HepG2 (cell line): Measurements from ENCODE around the gene MEAF6. TPM values are rescaled to one million over a fixed set of nuclear protein-coding genes. Genes with fewer than 3 reads are reported as not detected.
"Not testable (repeated sequence)": the region's sequence is repeated elsewhere in the genome, so short reads cannot be mapped to it uniquely, and the experiment has no call there.

Source experiments
- ATAC-seq: fragments of 200-7000 bp; cut with Tn5 transposase; 3 replicates; pipeline ENCODE4 v1.9.1; 2020; ENCODE audit warnings: mild to moderate bottlenecking, moderate library complexity
- BruUV-seq: library from RNA; stranded (reverse); fragments of 400-500 nt; replicated peaks from 2 replicates; lab custom pipeline; 2021; lab: Mats Ljungman, UMichigan
- CTCF ChIA-PET: fragments of 300-600 bp; formaldehyde crosslinking; extraction: SDS; loops from one replicate; lab custom pipeline; 2021; ENCODE audit warnings: low total read pairs, inconsistent platforms, low intra/inter-chr PET ratio; lab: Yijun Ruan, JAX
- POLR2A ChIA-PET: fragments of 350-600 bp; sonication (Branson Sonifier 250); formaldehyde crosslinking; loops from one replicate; lab custom pipeline; 2020; ENCODE audit warnings: antibody characterized with exemption, inconsistent platforms; lab: Yijun Ruan, JAX
- DNase-seq: peaks from one replicate; pipeline ENCODE4 v3.0.0-alpha.2; 2015; ENCODE audit warnings: low spot score
- FAIRE-seq: peaks from 3 replicates; lab custom pipeline; 2011; peaks lifted over from hg19 to GRCh38; lab: Jason Lieb, UNC
- H2AFZ ChIP-seq: one replicate; pipeline ENCODE4 v1.6.1; 2011; ENCODE audit warnings: low read length, inconsistent platforms
- H3K27ac ChIP-seq: fragments of 300-600 bp; 3 replicates; pipeline ENCODE4 v1.8.0; 2011; ENCODE audit warnings: mixed run types, mild to moderate bottlenecking, mixed read lengths, low read length, inconsistent platforms; ENCODE audit not compliant: insufficient read depth; ENCODE audit errors: extremely low read length
- H3K27me3 ChIP-seq, 2 experiments: fragments of 200-600 bp in 1 of 2; 2 replicates in 1 of 2; 3 replicates in 1 of 2; pipeline versions ENCODE4 v1.6.0 to v1.8.0; 2011; ENCODE audit warnings: low read length in 2 of 2, mild to moderate bottlenecking in 2 of 2, moderate library complexity in 2 of 2, inconsistent platforms in 1 of 2; ENCODE audit not compliant: insufficient read depth in 2 of 2, control insufficient read depth in 1 of 2
- H3K36me3 ChIP-seq, 2 experiments: fragments of 200-600 bp in 1 of 2; replicated peaks in 1 of 2; 2 replicates in 1 of 2; 3 replicates in 1 of 2; pipeline versions ENCODE4 v1.5.1 to v1.8.0; 2011; ENCODE audit warnings: low read length in 2 of 2, inconsistent platforms in 1 of 2; ENCODE audit not compliant: insufficient read depth in 2 of 2, control insufficient read depth in 1 of 2
- H3K4me1 ChIP-seq: 2 replicates; pipeline ENCODE4 v1.5.1; 2012; ENCODE audit warnings: low read length, inconsistent platforms; ENCODE audit not compliant: insufficient read depth
- H3K4me2 ChIP-seq: 2 replicates; pipeline ENCODE4 v1.6.0; 2011; ENCODE audit warnings: low read depth, low read length, inconsistent platforms
- H3K4me3 ChIP-seq, 3 experiments: fragments of 200-600 bp in 1 of 3; sonication (generic), shearing (Covaris generic) in 1 of 3; replicated peaks in 1 of 3; 2 replicates each; pipeline ENCODE4 v1.5.1; 2011 to 2016; ENCODE audit warnings: low read length in 3 of 3, inconsistent platforms in 2 of 3, low read depth in 2 of 3, mild to moderate bottlenecking in 2 of 3, control low read depth in 1 of 3, mixed read lengths in 1 of 3; ENCODE audit not compliant: insufficient read depth in 1 of 3
- H3K79me2 ChIP-seq: one replicate; pipeline ENCODE4 v1.6.1; 2011; ENCODE audit warnings: low read length, inconsistent platforms; ENCODE audit not compliant: insufficient read depth
- H3K9ac ChIP-seq: 2 replicates; pipeline ENCODE4 v1.6.0; 2011; ENCODE audit warnings: mild to moderate bottlenecking, low read depth, low read length, inconsistent platforms; ENCODE audit not compliant: insufficient read depth
- H3K9me3 ChIP-seq: 2 replicates; pipeline ENCODE4 v1.5.1; 2012; ENCODE audit warnings: mild to moderate bottlenecking, low read length
- H4K20me1 ChIP-seq: 2 replicates; pipeline ENCODE4 v1.6.0; 2011; ENCODE audit warnings: inconsistent platforms, mild to moderate bottlenecking, low read length, moderate library complexity; ENCODE audit not compliant: insufficient read depth
- EEA1 ChIP-seq: sonication (generic); formaldehyde crosslinking; IDR thresholded peaks from 2 replicates; pipeline ENCODE4 v1.5.1; 2020; ENCODE audit warnings: mild to moderate bottlenecking, missing genetic modification reagents, borderline replicate concordance
- FOSL2 ChIP-seq: sonication (generic); formaldehyde crosslinking; IDR thresholded peaks from 2 replicates; pipeline ENCODE4 v1.4.0; 2020; ENCODE audit warnings: missing genetic modification reagents
- IKZF4 ChIP-seq: sonication (generic); formaldehyde crosslinking; IDR thresholded peaks from 2 replicates; pipeline ENCODE4 v1.5.1; 2020; ENCODE audit warnings: borderline replicate concordance, mild to moderate bottlenecking, low read depth, missing genetic modification reagents; ENCODE audit errors: not compliant biosample characterization
- MEIS2 ChIP-seq: sonication (generic); formaldehyde crosslinking; IDR thresholded peaks from 2 replicates; pipeline ENCODE4 v1.9.0; 2021; ENCODE audit warnings: mild to moderate bottlenecking, missing genetic modification reagents
- NR2F1 ChIP-seq, 2 experiments: fragments of 450-650 bp in 1 of 2; formaldehyde crosslinking in 1 of 2; IDR thresholded peaks; 2 replicates each; pipeline versions ENCODE4 v1.5.0 to v1.6.1; 2016 to 2020; ENCODE audit warnings: mild to moderate bottlenecking in 1 of 2, missing compliant biosample characterization in 1 of 2, missing genetic modification reagents in 1 of 2, moderate library complexity in 1 of 2
- NR2F6 ChIP-seq, 2 experiments: IDR thresholded peaks; 2 replicates each; pipeline ENCODE4 v1.6.1; 2016; ENCODE audit warnings: antibody characterized with exemption in 1 of 2, mild to moderate bottlenecking in 1 of 2
- RARA ChIP-seq: IDR thresholded peaks from 2 replicates; pipeline ENCODE4 v1.6.1; 2016; ENCODE audit warnings: missing genetic modification reagents, missing compliant biosample characterization
- RFX5 ChIP-seq: IDR thresholded peaks from 2 replicates; pipeline ENCODE4 v1.6.1; 2011; ENCODE audit warnings: low read depth, low read length, improper control_type of control experiment
- SAP130 ChIP-seq: IDR thresholded peaks from 2 replicates; pipeline ENCODE4 v1.6.1; 2016; ENCODE audit warnings: low read depth
- STAG1 ChIP-seq: sonication (generic); formaldehyde crosslinking; IDR thresholded peaks from 2 replicates; pipeline ENCODE4 v1.4.0; 2020; ENCODE audit warnings: missing genetic modification reagents
- SYNCRIP ChIP-seq: fragments of 200-400 bp; formaldehyde crosslinking; IDR thresholded peaks from 2 replicates; pipeline ENCODE4 v1.6.1; 2018; ENCODE audit warnings: mild to moderate bottlenecking, low read depth, low read length; ENCODE audit not compliant: insufficient read depth
- TEAD2 ChIP-seq: sonication (generic); formaldehyde crosslinking; IDR thresholded peaks from 2 replicates; pipeline ENCODE4 v1.9.0; 2021; ENCODE audit warnings: missing genetic modification reagents
- TRIM22 ChIP-seq: fragments of 450-650 bp; IDR thresholded peaks from 2 replicates; pipeline ENCODE4 v1.6.1; 2017
- ZMYM2 ChIP-seq: sonication (generic); formaldehyde crosslinking; IDR thresholded peaks from 2 replicates; pipeline ENCODE4 v1.8.0; 2022; ENCODE audit warnings: mild to moderate bottlenecking, missing genetic modification reagents
- ZNF3 ChIP-seq: IDR thresholded peaks from 2 replicates; pipeline ENCODE4 v1.7.0; 2017; ENCODE audit warnings: inconsistent platforms
- ZSCAN21 ChIP-seq: sonication (generic); formaldehyde crosslinking; IDR thresholded peaks from 2 replicates; pipeline ENCODE4 v1.8.0; 2022; ENCODE audit warnings: mild to moderate bottlenecking, missing genetic modification reagents, moderate library complexity, borderline replicate concordance
- WGBS: methylation state at CpG from one replicate; pipeline ENCODE4 v1.1.6; 2017; ENCODE audit warnings: low lambda C conversion rate; 5-methylcytosine and 5-hydroxymethylcytosine counted together
- in situ Hi-C: cut with HindIII; loops from 2 replicates; pipeline ENCODE4 v1.10.0; 2017; ENCODE audit warnings: low pct_unique_long_range_greater_than_20kb; ENCODE audit not compliant: extremely low pct_ligation_motif_present
- intact Hi-C: fragments of 100-400 bp; cut with micrococcal nuclease; formaldehyde crosslinking; loops from one replicate; pipeline ENCODE4 v1.10.0; 2022; ENCODE audit not compliant: unreplicated experiment
- polyA plus RNA-seq, 8 experiments: library from polyadenylated mRNA; depleted of rRNA in 3 of 8; stranded (reverse) in 7 of 8; unstranded in 1 of 8; fragments of >200 nt; fragmentation: Illumina TruSeq in 4 of 8; extraction: Trizol in 4 of 8; gene quantifications; 2 replicates each; pipeline versions ENCODE4 v1.2.1 to v1.2.3, GENCODE V29; 2011 to 2016; ENCODE audit warnings: low read depth in 4 of 8, missing spikeins in 1 of 8, mixed read lengths in 1 of 8; ENCODE audit not compliant: insufficient read depth in 1 of 8
- total RNA-seq, 5 experiments: library from RNA; depleted of rRNA; stranded (reverse); fragments of >200 nt; fragmentation: Illumina TruSeq; extraction: Trizol; gene quantifications; 2 replicates each; pipeline ENCODE4 v1.2.3, GENCODE V29; 2016; ENCODE audit warnings: low read depth in 1 of 5
- TF ChIP-seq, protein P1 (sequence below): sonication (generic); formaldehyde crosslinking; IDR thresholded peaks from 2 replicates; pipeline ENCODE4 v1.4.0; 2020; ENCODE audit warnings: missing genetic modification reagents

Gene MEAF6
- total and polyA plus RNA-seq, 2 of the 13 experiments (the other 11 are each of a cell fraction or from before 2014, with no cell fraction given): 29.5 to 45.6 TPM

GRCh38 chr1:37529888-37530287, 15.3 kb upstream of the MEAF6 start:
- ATAC-seq; H3K9ac ChIP-seq; CTCF ChIA-PET; H3K79me2 ChIP-seq; H3K27me3 ChIP-seq; H3K9me3 ChIP-seq; BruUV-seq; H3K4me2 ChIP-seq; H3K27ac ChIP-seq; H4K20me1 ChIP-seq; intact Hi-C loops; H2AFZ ChIP-seq; H3K36me3 ChIP-seq; in situ Hi-C loops; FAIRE-seq; H3K4me3 ChIP-seq; TF ChIP-seq NR2F6 (CRISPR knock-in tag; IDR thresholded peaks at IDR 0.05): not testable (repeated sequence)
- peak; percentile 40 for DNase-seq
- POLR2A ChIA-PET: interaction anchor here (6.1 kb wide), 1 partner anchor 15 kb away, joined by 52 read pairs; the partner anchor contains the start of gene MEAF6
- H3K4me1 ChIP-seq: peaks cover 46% of the 10 kb centered on the region
- 0% methylated on average over 1 of the region's 1 CpG for WGBS
- TF ChIP-seq NR2F6 (IDR thresholded peaks at IDR 0.05): peak; percentile 46; the same call in 1 of the 2 replicates
- TF ChIP-seq ZMYM2 (CRISPR knock-in tag): peak; percentile 23; the same call in 1 of the 2 replicates
- TF ChIP-seq RARA (CRISPR knock-in tag): peak; percentile 52
- 0 out of 2 replicates have a peak, but pooled peaks have one; percentile 9 for TF ChIP-seq SAP130 (CRISPR knock-in tag)
- TF ChIP-seq NR2F1 (CRISPR knock-in tag; IDR thresholded peaks at IDR 0.05): 0 out of 4 replicates have a peak, but pooled peaks of 1 of the 2 experiments have one; percentile 37
- peak; percentile 73 for TF ChIP-seq FOSL2 (CRISPR knock-in tag)

DNA sequence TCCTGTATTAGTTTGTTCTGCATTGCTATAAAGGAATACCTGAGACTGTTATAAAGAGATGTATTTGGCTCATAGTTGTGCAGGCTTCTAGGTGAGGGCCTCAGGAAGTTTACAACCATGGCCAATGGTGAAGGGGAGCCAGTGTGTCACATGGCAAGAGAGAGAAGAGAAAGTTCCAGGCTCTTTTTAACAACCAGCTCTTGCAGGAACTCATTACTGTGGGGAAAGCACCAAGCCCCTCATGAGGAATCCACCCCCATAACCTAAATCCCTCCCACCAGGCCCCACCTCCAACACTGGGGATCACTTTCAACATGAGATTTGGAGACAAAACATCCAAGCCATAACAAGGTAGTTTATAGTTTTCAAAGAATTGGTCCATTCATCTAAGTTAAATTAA, 5.0 kb upstream of the MEAF6 start:
- no peak for FAIRE-seq
- intact Hi-C loops (no loop called here), in situ Hi-C loops (no loop called here)
- no TSS peak for BruUV-seq
- no peaks in the 10 kb centered on the region for H3K9me3 ChIP-seq
- peaks cover 11% of the 10 kb centered on the region for H3K4me1 ChIP-seq
- ATAC-seq: no peak
- no peak for DNase-seq
- CTCF ChIA-PET: no interaction called here
- H2AFZ ChIP-seq: no peak overlapping the region
- TF ChIP-seq SYNCRIP: no peak
- TF ChIP-seq IKZF4: no peak
- no peak for TF ChIP-seq TRIM22
- TF ChIP-seq EEA1: no peak
- TF ChIP-seq STAG1 (CRISPR knock-in tag): no peak
- TF ChIP-seq RFX5: no peak
- TF ChIP-seq, protein P1, sequence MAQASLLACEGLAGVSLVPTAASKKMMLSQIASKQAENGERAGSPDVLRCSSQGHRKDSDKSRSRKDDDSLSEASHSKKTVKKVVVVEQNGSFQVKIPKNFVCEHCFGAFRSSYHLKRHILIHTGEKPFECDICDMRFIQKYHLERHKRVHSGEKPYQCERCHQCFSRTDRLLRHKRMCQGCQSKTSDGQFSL (CRISPR knock-in tag): no peak
- TF ChIP-seq ZSCAN21 (CRISPR knock-in tag): no peak
- no peak for TF ChIP-seq MEIS2 (CRISPR knock-in tag)
- no peak for TF ChIP-seq ZNF3
- no peak for TF ChIP-seq TEAD2 (CRISPR knock-in tag)
- H3K9ac ChIP-seq: no peak overlapping the region
- POLR2A ChIA-PET: no interaction called here
- no peaks in the 10 kb centered on the region for H4K20me1 ChIP-seq
- no peak overlapping the region for H3K4me3 ChIP-seq
- H3K4me2 ChIP-seq: 0 out of 2 replicates have a peak overlapping the region, but pooled peaks have one; percentile 1
- H3K79me2 ChIP-seq: no peaks in the 10 kb centered on the region
- no peak overlapping the region for H3K27ac ChIP-seq
- no peaks in the 10 kb centered on the region for H3K27me3 ChIP-seq
- H3K36me3 ChIP-seq: no peaks in the 10 kb centered on the region
